SKM-1 treated with dmso at 0.1 percent for 144 hours (cell line): ENCODE results near the gene SH2D3C.

Source experiments
- DNase-seq: peaks from one replicate; lab custom pipeline; 2025; ENCODE audit not compliant: unreplicated experiment; lab: John Stamatoyannopoulos, UW

SH2D3C gene

DNA sequence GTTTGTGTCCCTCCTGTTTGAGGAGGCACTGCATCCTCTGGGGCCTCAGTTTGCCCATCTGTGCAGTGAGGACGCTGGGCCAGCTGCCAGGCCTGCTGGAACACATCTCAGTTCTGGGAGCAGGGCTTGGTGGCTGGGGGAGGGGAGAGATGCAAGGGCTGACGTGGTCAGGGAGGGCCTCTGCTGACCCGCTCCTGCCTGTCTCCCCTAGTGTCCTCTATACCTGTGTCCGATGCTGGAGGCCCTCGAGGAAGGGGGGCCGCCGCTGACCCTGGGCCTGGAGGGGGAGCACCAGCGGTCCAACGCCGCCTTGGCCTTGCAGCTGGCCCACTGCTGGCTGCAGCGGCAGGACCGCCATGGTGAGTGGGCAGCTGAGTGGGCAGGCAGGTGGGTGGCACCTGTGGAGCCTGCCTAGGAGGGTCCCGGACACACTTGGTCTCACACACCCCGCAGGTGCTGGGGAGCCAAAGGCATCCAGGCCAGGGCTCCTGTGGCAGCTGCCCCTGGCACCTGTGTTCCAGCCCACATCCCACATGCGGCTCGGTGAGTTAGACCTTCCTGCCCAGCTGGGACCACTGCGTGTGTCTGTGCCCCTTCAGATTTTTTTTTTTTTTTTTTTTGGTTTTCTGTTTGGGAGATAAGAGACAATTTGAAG lies 30.0 kb upstream of the SH2D3C start:
- no peak for DNase-seq

DNA sequence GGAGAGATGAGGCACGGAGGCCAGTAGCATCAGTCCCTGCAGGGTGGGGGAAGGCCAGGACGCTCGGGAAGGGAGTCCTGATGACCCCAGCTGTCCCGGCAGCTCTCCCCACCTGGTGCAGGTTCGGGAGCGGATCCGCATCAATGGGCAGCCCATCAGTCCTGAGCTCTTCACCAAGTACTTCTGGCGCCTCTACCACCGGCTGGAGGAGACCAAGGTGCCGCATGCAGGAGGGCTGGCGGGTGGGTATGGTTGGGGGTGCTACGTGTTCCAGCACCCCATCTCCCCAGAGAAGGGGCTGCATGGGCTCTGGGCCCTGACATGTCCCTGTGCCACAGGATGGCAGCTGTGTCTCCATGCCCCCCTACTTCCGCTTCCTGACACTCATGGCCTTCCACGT lies 28.4 kb upstream of the SH2D3C start:
- no peak for DNase-seq

DNA sequence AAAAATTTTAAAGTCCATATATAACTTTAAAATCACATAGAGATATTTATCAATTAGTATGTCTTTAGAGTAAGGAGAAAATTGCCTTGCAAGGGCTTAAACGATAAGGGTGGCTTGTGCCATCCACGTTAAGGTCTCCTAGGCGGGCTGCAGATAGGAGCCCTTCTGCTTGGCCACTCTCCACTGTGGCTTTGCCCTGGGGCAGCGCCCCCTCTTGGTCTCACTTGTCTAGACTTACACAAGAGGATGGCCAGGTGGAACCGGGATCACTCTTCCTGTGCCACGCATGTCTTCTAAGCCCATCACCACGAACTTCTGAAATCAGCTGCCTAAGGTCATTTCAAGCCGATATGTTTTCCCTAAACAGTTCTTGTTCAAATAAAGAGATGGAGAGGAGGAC lies 27.2 kb upstream of the SH2D3C start:
- peak; percentile 21 for DNase-seq

DNA sequence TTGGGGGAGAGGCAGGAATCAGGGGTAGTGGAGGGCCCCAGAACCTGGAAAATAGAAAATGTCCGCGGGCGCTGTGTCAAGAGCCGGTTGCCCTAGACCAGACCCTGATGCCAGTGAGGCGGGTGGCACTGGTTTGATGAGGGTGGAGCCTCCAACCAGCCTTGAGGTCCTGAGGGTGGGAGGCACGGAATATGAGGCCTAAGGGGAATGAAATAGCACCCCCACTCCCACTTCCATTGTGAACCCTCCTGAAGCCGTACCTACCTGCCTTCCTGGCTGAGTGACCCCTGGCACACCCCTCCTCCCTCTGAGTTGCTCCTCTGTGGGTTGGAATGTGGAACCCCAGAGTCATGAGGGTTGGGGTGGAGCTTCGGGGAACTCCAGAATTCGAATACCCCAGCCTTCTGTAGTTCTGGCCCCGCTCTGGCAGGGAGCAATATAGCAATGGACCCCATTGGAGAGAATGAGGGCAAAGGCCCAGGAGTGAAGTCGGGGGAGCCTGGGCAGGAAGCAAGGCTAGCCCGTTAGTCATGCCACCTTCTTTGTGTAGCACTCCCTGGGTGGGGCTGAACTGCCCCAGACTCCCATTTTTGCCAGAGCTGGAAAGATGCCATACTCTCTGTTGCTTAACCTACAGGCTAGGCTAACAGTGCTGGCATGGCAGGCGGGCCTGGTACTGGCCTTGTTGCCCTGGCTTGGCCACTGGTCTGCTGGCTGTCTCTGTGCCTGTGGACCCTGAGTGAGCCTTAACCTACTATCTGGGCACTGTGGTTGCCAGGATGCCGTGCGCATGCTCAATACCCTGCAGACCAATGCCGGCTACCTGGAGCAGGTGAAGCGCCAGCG lies 25.3 kb upstream of the SH2D3C start:
- no peak for DNase-seq

DNA sequence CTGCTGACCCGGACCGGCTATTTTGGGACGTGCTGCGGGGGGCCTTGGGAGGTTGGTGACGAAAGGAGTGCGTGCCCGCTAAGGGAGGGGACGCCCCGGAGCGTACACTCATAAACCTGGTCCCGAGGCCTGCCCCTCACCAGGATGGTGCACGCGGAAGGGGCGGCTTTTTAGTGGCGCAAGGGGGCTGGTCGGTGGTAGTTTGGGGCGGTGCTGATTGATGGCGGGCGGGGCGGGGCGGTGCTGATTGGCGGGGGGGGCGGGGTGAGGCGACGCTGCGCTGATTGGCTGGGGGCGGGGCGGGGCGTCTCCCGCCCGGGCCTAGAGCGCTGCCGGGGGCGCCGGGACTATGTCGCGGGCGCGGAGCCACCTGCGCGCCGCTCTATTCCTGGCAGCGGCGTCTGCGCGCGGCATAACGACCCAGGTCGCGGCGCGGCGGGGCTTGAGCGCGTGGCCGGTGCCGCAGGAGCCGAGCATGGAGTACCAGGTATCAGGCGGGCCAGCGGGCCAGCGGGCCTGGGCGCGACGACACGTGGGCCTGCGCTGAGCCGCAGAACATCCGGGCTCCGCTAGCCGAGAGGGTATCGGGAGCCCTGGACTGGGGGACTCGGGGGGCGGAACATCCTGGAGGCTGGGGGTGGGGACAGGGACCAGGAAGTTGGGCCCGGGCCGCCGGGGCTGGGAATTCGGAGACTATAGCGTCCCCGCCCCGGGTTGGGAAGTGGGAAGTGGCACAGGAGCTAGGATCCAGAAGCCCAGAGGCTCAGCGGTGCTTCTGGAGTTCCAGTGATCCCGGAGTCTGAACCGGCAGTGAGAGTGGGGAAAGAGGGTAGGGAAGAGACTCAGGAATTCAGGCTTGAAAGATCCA lies 24.3 kb upstream of the SH2D3C start, which contains the start of gene FPGS:
FPGS (plus strand) TSS at position 307 of the 868 bp plus-strand sequence; CDS start at position 350, 43 bp downstream.
- DNase-seq, result peak; percentile 76

DNA sequence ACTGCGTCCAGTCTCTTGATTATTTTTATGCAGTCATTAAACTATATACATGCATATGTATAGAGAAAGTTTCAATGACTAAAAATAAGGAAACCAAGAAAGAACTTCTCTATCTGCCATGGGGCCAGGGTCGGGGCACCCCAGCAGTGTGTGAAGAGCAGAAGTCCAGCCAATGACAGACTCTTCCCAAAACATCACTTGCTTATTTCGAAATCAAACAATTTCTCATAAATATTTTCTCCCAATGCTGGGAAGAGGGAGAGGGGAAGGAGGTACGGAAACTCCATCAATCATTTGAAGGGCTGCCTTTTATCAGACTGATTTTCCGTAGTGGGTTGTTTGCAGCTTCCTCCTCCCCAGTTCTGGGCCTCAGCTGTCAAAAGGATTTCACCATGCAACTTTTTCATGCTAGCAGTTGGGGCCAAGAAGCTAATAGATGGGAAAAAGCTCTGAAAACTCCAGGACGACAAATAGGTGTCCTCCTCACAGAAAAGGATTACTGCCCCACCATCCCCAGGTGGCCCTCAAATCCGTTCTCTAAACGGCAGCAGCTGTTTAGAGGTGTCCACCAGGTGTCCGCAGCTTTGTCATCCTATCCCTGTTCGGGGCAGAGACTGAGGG lies 23.6 kb upstream of the SH2D3C start:
- peak; percentile 66 for DNase-seq

DNA sequence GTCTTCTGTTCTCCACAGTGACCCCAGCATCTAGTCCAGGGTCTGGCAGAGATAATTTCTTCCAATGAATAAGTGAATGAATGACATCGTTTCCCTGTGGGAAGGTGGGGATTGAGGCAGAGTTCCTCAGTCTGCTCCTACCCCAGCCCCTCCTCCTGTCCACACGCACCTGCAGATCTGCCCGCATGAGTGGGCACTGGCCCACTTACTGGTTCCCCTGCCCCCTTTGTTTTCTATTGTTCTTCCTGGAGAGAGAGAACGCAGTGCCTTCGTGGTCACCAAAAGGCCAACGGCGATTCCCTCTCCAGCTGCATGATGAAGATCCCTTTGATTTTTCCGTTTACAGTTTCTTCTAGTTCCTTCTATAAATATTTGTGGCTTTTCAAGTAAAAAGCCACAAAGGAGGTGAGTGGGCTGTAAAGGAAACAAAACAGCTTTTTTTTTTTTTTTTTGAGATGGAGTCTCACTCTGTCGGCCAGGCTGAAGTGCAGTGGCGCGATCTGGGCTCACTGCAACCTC lies 18.4 kb upstream of the SH2D3C start:
- DNase-seq, result no peak

DNA sequence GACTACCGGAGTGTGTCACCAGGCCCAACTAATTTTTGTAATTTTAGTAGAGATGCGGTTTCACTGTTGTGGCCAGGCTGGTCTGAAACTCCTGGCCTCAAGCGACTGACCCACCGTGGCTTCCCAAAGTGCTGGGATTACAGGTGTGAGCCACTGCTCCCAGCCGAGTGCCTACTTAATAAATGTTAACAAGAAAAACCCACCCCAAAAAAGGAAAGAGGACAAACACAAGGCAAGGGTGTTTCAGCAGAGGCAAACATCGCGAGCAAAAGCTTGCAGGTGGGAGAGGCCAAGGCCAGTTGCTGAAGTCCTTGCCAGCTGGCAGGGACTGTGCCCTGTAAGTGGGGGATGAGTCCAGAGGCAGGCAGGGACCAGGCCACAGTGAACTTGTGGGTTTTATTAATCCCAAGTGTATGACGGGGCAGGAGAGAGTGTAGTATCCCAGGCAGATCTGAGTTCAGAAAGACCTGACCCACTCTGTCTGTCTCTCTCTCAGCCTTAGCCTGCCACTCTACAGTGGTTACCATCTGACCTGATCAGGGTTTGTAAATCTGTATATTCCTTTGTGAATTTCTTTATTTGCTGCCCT lies 17.9 kb upstream of the SH2D3C start:
- DNase-seq, result no peak

DNA sequence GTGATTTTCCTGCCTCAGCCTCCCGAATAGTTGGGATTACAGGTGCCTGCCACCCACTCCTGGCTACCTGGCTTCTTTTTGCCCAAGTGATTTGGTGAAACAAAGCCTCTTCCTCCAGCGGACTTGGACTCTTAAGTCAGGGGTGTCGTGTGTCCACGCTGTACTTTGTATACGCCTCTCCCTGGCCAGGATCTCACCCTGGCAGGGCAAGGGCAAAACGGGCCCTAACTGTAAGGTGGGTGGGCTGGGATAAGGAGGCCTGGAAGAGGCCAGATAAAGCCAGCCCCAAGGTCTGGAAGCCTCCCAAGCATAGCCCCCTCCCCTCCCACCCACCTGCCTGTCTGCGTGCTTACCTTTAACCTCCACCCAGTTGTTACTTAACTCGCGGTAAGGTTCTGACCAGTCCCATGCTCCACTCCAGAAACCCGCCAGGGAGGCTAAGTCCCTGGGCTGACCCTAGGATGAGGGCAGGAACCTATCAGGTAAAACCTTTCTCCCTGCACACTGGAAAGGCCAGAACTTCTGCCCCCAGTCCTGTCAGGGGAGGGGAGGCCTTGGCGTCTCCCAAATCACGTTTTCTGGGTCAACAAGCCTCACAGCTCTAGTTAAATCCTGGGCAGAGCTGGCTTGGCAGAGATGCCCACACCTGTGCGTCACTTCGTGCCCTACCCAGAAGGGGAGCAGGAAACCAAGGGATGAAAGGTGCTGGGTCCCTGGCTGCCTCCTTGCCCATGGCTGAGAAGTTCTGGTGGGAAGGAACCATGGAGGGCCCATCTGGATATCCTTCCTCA lies 15.7 kb upstream of the SH2D3C start:
- DNase-seq, result no peak

DNA sequence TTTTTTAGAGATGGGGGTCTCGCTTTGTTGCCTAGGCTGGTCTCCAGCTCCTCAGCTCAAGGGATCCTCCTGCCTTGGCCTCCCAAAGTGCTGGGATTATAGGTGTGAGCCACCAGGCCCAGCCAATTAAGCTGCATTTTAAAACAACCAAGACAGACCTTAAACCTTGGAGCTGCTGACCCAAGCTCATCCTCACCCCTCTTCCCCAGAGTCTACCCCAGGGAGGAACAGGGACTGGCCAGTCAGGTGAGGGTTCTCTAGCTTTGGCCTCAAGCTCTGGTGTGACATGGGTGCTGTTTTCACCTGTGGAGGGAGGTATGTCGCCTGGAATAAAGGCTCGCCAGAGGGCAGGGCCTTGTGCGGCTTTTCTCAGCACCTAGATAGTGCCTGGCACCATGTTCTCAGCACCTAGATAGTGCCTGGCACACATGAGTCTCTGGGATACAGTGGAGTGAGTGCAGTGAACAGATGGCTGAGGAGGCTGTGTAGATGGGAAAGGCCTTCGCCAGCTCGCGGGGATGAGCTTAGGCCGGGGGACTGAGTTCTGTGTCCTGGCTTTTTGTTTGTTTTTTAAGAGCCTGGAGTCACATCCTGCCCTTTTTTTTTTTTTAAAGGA lies 14.7 kb upstream of the SH2D3C start:
- no peak for DNase-seq

DNA sequence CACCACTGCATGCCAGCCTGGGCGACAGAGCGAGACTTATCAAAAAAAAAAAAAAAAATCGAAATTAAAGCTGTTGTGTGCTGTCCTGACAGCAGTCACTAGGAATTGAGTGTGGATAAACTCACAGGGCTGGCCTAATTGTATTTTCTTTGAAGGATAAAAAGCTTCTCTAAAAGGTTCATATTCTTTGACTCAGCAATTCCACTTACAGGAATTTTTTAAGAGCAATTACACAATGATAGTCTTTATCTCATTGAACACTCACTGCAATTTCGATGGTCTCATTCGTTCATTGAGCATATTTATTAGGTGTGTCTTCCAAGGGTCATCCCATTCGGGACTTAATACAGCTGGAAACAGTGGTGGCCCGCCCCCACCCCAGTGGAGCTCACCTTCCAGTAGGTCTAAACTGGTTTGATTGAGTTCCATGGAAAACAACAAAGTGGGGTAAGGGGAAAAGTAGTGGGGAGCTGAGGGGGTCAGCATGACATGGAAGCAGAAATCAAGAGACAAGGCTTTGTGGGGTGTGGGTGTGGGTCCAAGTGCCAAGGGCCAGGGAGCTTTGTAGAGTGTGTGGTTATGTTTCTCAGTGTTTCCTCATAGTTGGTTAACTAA lies 14.1 kb upstream of the SH2D3C start:
- no peak for DNase-seq

DNA sequence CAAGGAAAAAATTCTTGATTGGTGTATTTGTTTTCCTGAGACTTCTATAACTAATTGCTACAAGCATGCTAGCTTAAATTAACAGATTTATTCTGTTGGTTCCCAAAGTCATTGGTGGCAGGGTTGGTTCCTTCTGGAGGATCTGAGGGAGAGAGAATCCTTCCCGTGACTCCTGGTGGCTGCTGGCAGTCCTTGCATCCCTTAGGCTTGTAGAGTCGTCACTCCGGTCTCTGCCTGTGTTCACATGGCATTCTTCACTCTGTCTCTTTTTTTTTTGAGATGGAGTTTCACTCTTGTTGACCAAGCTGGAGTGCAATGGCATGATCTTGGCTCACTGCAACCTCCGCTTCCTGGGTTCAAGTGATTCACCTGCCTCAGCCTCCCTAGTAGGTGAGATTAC lies 12.6 kb upstream of the SH2D3C start:
- no peak for DNase-seq

DNA sequence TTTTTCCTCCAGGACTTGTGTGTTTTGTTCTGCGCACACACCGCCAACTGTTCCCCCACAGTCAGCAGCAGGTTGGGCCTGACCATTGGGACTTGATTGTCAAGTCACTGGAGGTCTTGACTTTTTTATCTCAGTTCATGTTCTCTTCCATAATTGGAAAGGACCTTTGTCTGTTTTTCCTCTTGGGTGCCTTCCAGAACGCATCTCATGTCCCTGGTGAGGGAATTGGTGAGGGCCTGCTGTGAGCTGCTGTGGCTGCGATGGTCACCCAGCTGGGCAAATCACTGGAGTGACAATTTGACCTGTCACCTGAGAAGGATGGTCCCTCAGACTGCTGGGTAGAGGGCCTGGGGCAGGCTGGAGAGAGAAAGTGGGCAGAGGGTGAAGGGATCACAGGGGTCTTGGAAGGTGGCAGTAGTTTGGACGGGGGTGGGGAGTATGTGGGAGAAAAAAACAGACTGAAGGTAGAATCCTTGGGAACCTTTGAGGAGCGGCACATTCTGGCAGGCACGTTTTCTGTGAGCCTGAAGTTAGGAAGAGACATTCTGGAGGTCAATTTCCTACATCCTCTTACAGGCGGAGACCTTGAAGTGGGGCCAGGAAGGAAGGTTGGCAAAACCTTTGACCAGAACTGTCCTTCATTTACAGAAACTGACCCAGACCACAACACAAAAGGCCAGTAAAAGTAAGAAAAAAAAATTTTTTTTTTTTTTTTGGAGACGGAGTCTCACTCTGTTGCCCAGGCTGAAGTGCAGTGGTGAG lies 11.8 kb upstream of the SH2D3C start:
- DNase-seq, result no peak

DNA sequence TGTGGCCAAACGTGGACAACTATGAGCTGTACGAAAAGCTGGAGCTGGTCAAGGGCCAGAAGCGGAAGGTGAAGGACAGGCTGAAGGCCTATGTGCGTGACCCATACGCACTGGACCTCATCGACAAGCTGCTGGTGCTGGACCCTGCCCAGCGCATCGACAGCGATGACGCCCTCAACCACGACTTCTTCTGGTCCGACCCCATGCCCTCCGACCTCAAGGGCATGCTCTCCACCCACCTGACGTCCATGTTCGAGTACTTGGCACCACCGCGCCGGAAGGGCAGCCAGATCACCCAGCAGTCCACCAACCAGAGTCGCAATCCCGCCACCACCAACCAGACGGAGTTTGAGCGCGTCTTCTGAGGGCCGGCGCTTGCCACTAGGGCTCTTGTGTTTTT lies 10.7 kb upstream of the SH2D3C start:
- no peak for DNase-seq

DNA sequence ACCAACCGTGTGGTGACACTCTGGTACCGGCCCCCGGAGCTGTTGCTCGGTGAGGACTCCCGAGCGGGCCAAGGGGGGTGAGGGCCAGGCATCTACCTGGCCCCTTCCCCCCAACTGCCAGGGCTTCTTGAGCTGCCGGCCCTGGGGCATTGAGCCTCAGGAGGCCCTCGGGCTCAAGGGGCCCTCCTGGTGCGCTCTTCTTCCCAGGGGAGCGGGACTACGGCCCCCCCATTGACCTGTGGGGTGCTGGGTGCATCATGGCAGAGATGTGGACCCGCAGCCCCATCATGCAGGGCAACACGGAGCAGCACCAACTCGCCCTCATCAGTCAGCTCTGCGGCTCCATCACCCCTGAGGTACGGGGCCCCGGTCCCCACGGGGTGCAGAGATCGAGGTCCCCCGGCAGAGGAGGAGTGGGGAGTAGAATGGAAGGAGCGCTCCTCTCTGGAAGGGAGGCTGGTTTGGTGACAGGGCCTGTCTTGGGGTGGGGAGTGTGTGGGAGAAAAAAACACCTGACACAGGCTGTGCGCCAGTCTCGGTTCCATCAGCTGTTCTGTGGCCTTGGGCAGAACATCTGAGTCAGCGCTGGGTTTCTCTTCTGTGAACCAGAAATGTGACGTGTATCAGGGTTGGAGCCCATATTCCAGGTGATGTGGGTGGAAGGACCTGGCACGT lies 10.0 kb upstream of the SH2D3C start:
- DNase-seq, result no peak

DNA sequence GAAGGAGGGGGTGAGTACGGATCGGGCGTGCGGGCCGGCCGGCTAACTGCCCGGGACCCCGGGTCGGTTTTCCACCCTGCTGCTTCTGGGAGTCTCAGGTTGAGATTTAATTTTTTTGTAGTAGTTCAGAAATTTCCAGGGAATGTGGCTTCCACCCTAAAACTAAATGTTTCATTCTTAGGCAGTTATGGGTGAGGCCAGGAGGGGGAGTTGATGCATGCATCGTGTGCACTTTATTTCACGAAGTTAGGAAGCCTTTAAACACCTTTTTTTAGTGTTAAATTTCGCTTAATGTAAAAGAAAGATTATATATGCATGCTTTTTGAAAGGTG lies 8.3 kb upstream of the SH2D3C start:
- peak; percentile 54 for DNase-seq

DNA sequence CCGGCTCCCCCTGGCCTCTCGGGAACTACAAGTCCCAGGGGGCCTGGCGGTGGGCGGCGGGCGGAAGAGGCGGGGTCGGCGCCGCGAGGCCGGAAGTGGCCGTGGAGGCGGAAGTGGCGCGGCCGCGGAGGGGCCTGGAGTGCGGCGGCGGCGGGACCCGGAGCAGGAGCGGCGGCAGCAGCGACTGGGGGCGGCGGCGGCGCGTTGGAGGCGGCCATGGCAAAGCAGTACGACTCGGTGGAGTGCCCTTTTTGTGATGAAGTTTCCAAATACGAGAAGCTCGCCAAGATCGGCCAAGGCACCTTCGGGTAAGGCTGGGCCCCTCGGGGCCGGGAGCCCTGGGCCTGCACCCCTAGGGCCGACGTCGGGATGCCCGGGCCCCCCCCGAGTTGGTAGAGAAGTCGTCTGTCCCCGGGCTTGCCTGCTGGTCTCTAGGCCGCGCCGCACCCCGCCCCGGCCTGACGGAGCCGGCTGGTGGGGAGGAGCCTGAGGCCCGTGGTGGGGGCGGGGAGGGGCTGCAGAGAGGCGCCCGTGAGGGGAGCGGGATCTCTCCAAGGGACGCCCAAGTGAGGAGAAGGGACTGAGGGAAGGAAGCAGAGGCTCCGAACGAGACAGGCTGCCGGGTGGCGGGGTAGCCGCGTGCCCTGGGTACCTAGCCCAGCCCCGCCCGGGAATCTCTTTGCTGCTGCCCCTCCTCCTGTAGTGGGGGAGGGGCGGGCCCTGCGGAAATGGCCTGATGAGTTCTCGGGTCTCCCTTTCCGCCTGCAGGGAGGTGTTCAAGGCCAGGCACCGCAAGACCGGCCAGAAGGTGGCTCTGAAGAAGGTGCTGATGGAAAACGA lies 7.7 kb upstream of the SH2D3C start, which contains the start of gene CDK9:
CDK9 (plus strand) TSS at position 102 of the 840 bp plus-strand sequence; CDS start at position 217, 115 bp downstream.
- peak; percentile 81 for DNase-seq
